Measurements from ENCODE around the gene UHMK1.
"Not testable (repeated sequence)": the region's sequence is repeated elsewhere in the genome, so short reads cannot be mapped to it uniquely, and the experiment has no call there.

DNA sequence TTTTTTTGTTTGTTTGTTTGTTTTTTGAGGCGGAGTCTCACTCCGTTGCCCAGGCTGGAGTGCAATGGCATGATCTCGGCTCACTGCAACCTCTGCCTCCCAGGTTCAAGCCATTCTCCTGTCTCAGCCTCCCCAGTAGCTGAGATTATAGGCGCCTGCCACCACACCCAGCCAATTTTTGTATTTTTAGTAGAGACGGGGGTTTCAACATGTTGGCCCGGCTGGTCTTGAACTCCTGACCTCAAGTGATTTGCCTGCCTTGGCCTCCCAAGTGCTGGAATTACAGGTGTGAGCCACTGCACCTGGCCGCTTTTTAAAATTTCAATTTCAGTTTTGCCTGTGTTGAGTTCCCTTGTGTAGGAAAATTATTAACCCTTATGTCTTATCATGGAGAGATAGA, 73.5 kb downstream of the UHMK1 start:
- not testable (repeated sequence) for TF ChIP-seq POLR2A, POLR2AphosphoS5 (IDR thresholded peaks at IDR 0.05)
- TF ChIP-seq, protein P1, sequence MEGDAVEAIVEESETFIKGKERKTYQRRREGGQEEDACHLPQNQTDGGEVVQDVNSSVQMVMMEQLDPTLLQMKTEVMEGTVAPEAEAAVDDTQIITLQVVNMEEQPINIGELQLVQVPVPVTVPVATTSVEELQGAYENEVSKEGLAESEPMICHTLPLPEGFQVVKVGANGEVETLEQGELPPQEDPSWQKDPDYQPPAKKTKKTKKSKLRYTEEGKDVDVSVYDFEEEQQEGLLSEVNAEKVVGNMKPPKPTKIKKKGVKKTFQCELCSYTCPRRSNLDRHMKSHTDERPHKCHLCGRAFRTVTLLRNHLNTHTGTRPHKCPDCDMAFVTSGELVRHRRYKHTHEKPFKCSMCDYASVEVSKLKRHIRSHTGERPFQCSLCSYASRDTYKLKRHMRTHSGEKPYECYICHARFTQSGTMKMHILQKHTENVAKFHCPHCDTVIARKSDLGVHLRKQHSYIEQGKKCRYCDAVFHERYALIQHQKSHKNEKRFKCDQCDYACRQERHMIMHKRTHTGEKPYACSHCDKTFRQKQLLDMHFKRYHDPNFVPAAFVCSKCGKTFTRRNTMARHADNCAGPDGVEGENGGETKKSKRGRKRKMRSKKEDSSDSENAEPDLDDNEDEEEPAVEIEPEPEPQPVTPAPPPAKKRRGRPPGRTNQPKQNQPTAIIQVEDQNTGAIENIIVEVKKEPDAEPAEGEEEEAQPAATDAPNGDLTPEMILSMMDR (IDR thresholded peaks at IDR 0.05): not testable (repeated sequence)
